ENCODE measurements around the gene IL17B. TPM values are rescaled to one million over a fixed set of nuclear protein-coding genes. Genes with fewer than 3 reads are reported as not detected.
A peak's percentile ranks its signal among the peaks of the same experiment; 100 is the strongest.

IL17B gene
- total RNA-seq, 2 donors from 2014 or later, result 9.3 TPM; not detected in 1

GRCh38 chr5:149358868-149359495, 20.1 kb downstream of the IL17B start:
- intact Hi-C loops (cut with DNase I), result loop anchor here (5.0 kb wide), 1 partner anchor 92 kb away; no protein-coding TSS in a partner anchor
- no peak for TF ChIP-seq POLR2A (IDR thresholded peaks at IDR 0.05)
- no peak for TF ChIP-seq CTCF (IDR thresholded peaks at IDR 0.05)
- TF ChIP-seq POLR2AphosphoS5 (IDR thresholded peaks at IDR 0.05), result no peak
- WGBS, result 86% methylated on average over 8 of the region's 8 CpGs
- Histone ChIP-seq H3K27me3 (replicated peaks; ENCODE audit: insufficient read depth) (no peaks in the 10 kb centered on the region), H3K9me3 (no peaks in the 10 kb centered on the region), H3K4me1 (replicated peaks) (no peaks in the 10 kb centered on the region), H3K36me3 (no peaks in the 10 kb centered on the region), H3K27ac (no peak overlapping the region), H3K4me3 (no peak overlapping the region)
- no peak for DNase-seq (ENCODE audit: low spot score)

GRCh38 chr5:149358294-149358651, 20.8 kb downstream of the IL17B start:
- DNase-seq (ENCODE audit: low spot score), result no peak
- no peaks in the 10 kb centered on the region for H3K9me3 ChIP-seq
- no peaks in the 10 kb centered on the region for H3K4me1 ChIP-seq (replicated peaks)
- no peaks in the 10 kb centered on the region for H3K27me3 ChIP-seq (replicated peaks; ENCODE audit: insufficient read depth)
- TF ChIP-seq POLR2AphosphoS5 (IDR thresholded peaks at IDR 0.05), result no peak
- no peak for TF ChIP-seq CTCF (IDR thresholded peaks at IDR 0.05)
- TF ChIP-seq POLR2A (IDR thresholded peaks at IDR 0.05), result no peak
- intact Hi-C loops (cut with DNase I), result loop anchor here (5.0 kb wide), 1 partner anchor 91 kb away; no protein-coding TSS in a partner anchor
- WGBS, result 1% methylated on average over 17 of the region's 18 CpGs
- H3K27ac ChIP-seq, result peak overlapping the region; percentile 28 to 47
- peak overlapping the region; percentile 60 to 61 for H3K4me3 ChIP-seq
- H3K36me3 ChIP-seq, result no peaks in the 10 kb centered on the region

- H3K9me3 ChIP-seq, result no peaks in the 10 kb centered on the region
- peak; percentile 94 for DNase-seq (ENCODE audit: low spot score)
- 2% methylated on average over 58 of the region's 61 CpGs for WGBS
- H3K27ac ChIP-seq, result peak within 1 kb of the TSS; percentile 28 to 47
- intact Hi-C loops (cut with DNase I), result loop anchor here (5.0 kb wide), 1 partner anchor 90 kb away; no protein-coding TSS in a partner anchor
- peak in 1 of 4 experiments; percentile 4 for TF ChIP-seq CTCF (IDR thresholded peaks at IDR 0.05)
- TF ChIP-seq POLR2A (IDR thresholded peaks at IDR 0.05), result no peak
- peak; percentile 75 for TF ChIP-seq POLR2AphosphoS5 (IDR thresholded peaks at IDR 0.05)
- H3K4me3 ChIP-seq, result peak within 1 kb of the TSS; percentile 60 to 61
- H3K4me1 ChIP-seq (replicated peaks), result no peaks in the 10 kb centered on the region
- H3K36me3 ChIP-seq, result no peaks in the 10 kb centered on the region
- H3K27me3 ChIP-seq (replicated peaks; ENCODE audit: insufficient read depth), result no peaks in the 10 kb centered on the region
Observed at GRCh38 chr5:149357370-149358293, 21.5 kb downstream of the IL17B start, which contains the start of gene PCYOX1L. PCYOX1L (plus strand) TSS chr5:149358046; CDS start chr5:149358069, 23 bp downstream.

GRCh38 chr5:149356391-149356790, 22.7 kb downstream of the IL17B start:
- DNase-seq (ENCODE audit: low spot score), result no peak
- intact Hi-C loops (cut with DNase I), result loop anchor here (5.0 kb wide), 1 partner anchor 89 kb away; no protein-coding TSS in a partner anchor
- Histone ChIP-seq H3K36me3 (peaks cover 0 to under 1% of the 10 kb centered on the region in 2 donors), H3K27ac (no peak overlapping the region), H3K4me1 (replicated peaks) (no peaks in the 10 kb centered on the region), H3K4me3 (no peak overlapping the region), H3K9me3 (no peaks in the 10 kb centered on the region), H3K27me3 (replicated peaks; ENCODE audit: insufficient read depth) (no peaks in the 10 kb centered on the region)
- 94% methylated on average over 8 of the region's 8 CpGs for WGBS
- TF ChIP-seq CTCF (IDR thresholded peaks at IDR 0.05) (no peak), POLR2A (IDR thresholded peaks at IDR 0.05) (no peak), POLR2AphosphoS5 (IDR thresholded peaks at IDR 0.05) (no peak)
